MV-4-11 (cell line): ENCODE data around the gene SYNJ2BP.
A peak's percentile ranks its signal among the peaks of the same experiment; 100 is the strongest.
"Not testable (repeated sequence)": the region's sequence is repeated elsewhere in the genome, so short reads cannot be mapped to it uniquely, and the experiment has no call there.

Experiments
- DNase-seq: peaks from one replicate; lab custom pipeline; 2025; lab: John Stamatoyannopoulos, UW

The SYNJ2BP gene, protein sequence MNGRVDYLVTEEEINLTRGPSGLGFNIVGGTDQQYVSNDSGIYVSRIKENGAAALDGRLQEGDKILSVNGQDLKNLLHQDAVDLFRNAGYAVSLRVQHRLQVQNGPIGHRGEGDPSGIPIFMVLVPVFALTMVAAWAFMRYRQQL

DNA sequence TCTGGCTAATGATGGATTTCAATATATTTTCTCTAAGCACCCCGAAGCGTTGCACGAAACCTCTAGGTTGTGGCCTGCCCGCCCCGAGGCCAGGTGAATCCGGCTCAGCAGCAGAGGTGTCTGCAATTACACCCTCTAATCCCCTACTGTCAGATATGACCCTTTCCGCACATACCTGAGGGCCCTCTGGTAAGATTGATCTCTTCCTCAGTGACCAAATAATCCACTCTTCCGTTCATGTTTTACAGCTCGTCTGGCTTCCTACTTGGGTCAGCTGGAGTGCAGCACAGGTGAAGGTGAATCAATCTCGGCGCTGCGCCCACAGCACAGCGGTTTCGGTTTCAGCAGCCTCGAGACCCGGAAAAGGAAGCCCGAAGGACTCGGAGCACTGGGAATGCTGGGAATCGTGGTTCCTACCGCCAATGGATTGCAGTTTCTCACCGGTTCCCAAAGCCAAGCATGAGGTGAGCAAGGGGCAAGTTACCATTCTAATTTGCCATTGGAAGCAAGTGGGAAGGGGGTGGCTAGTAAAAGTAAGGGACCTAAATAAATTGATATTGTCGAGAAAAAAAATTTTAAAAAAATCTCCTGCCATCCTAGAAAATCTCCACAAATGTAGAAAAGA lies at the start of gene SYNJ2BP:
Gene SYNJ2BP, minus strand, starts transcription at position 366 of the 625 bp plus-strand sequence. Its CDS starts 127 bp downstream, at position 239.
- DNase-seq: no peak

- DNase-seq: peak; percentile 17
These were observed 37.8 kb upstream of the SYNJ2BP start for GRCh38 chr14:70454731-70455130.

GRCh38 chr14:70451874-70452273 lies 35.0 kb upstream of the SYNJ2BP start, which contains the start of gene ADAM21:
ADAM21 (plus strand) TSS chr14:70452174; CDS start chr14:70457500, 5,326 bp downstream.
- no peak for DNase-seq

DNA sequence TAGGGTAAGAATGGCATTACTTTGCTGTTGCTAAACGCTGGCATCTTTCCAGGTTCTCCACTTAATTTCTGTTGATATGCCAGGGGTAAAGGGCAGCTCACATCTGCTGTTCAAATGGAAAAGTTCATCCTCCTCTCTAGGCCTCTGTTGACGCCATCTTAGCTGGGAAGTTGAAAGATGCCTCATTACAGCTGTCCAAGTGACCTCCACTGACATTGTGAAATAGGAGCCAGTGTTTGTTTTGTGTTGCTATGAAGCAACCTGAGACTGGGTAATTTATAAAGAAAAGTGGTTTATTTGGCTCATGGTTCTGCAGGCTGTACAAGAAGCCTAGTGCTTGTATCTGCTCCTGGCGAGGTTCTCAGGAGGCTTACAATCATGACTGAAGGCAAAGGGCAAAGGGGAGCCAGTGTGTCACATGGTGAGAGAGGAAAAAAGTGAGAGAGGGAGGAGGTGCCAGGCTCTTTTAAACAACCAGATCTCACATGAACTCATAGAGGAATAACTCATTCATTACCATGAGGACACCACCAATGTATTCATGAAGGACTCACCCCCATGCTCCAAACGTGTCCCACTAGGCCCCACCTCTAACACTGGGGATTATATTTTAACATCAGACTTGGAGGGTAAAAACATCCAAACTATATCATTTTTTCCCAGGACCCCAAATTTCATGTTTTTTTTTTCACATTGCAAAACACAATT lies 31.9 kb upstream of the SYNJ2BP start:
- peak; percentile 70 for DNase-seq

GRCh38 chr14:70442750-70443149 lies 25.9 kb upstream of the SYNJ2BP start:
- peak; percentile 4 for DNase-seq

- DNase-seq: no peak
These were observed 24.8 kb upstream of the SYNJ2BP start for GRCh38 chr14:70441641-70442040.

DNA sequence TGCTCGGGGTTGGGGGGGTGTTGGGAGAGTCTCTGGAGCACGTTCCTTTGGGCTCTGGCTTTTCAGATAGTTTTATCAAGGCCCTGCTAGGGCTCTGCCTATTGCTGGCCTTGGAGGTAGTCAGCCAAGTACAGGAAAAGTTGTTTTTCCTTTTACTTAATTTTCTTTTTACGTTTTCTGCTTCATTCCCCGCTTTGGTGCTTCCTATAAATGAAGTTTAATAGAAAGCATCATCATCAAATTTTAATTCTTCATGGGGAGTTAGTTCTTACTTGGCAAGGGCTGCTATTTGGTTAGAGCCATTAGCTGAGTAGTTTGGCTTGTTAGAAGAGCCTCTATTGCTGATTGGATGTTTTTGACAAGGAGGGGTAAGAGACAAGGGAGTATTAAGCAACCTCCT lies 20.0 kb upstream of the SYNJ2BP start:
- DNase-seq: no peak

DNA sequence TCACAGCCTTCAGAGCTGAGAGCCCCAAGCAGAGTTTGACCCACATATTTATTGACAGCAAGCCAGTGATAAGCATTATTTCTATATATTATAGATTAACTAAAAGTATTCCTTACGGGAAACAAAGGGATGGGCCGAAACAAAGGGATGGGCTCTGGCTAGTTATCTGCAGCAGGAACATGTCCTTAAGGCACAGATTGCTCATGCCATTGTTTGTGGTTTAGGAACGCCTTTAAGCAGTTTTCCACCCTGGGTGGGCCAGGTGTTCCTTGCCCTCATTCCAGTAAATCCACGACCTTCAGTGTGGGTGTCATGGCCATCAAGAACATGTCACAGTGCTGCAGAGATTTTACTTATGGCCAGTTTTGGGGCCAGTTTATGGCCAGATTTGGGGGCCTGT lies 9.7 kb upstream of the SYNJ2BP start:
- DNase-seq: not testable (repeated sequence)

GRCh38 chr14:70425354-70425753 lies 8.5 kb upstream of the SYNJ2BP start:
- DNase-seq: no peak

DNA sequence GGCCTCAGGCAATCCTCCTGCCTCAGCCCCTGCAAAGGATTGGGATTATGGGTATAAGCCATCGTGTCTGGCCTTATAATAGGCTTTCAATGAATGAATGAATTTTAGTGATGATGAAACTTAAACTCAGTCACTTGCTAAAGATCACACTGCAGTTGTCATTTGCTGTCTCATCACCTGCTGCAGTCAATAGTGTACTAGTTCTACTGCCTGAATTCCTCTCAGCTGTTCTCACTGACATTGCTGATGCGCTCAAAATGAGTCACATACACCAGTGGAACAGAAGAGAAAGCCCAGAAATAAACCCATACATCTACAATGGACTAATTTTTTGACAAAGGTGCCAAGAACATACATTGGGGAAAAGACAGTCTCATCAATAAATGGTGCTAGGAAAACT lies 5.6 kb upstream of the SYNJ2BP start:
- no peak for DNase-seq

DNA sequence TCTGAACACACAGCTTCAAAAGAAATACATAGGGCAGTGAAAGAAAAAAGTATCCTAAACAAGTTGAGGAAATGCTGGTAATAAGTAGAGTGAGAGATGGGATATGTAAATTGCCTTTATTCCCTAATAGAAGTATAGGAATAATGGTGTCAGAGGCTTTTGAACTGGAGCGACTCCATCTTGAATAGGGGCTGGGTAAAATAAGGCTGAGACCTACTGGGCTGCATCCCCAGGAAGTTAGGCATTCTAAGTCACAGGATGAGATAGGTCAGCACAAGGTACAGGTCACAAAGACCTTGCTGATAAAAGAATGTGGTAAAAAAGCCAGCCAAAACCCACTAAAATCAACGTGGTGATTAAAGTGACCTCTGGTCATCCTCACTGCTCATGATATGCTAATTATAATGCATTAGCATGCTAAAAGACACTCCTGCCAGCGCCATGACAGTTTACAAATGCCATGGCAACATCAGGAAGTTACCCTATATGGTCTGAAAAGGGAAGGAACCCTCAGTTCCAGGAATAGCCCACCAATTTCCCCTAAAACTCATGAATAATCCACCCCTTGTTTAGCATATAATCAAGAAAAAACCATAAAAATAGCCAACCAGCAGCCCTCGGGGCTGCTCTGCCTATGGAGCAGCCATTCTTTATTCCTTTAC lies 2.5 kb upstream of the SYNJ2BP start:
- DNase-seq: not testable (repeated sequence)

- no peak for DNase-seq
These were observed 559 bp downstream of the SYNJ2BP start for GRCh38 chr14:70416338-70416724.

DNA sequence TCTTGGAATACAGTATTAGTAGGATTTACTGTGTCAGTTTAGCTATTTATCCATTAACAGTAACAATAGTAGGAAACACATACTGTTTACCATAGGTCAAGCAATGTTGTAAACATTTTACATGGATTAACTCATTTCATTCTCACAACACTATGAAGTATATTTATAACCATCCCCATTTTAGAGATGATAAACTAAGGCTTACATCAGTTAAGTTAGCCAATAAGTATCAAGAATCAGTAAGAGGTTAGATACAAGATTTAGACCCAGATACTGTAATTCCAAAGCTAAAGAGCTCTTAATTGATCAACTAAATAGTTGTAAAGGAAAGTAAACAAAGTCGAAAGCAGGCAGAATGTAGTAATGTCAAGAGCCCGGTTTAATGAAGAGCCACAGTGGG lies 1.1 kb downstream of the SYNJ2BP start:
- DNase-seq: no peak

DNA sequence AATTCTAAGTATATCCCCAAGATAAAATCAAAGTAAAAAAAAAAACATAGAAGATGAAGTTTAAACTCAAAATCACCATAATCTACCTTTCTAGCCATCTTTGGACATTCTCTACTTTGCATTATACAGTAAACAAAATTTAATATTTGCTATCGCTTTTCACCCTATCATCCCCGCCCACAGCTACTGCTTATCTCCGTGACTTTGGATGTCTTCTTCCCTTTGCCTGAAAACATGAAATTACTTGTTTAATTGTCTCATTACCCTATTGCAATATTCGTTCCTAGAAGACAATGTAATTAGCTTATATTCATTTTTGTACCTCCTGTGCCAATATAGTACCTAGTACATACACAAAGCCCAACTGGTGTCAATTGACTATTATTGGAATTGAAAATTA lies 9.3 kb downstream of the SYNJ2BP start:
- no peak for DNase-seq

GRCh38 chr14:70406216-70406615 lies 10.7 kb downstream of the SYNJ2BP start:
- not testable (repeated sequence) for DNase-seq

GRCh38 chr14:70403335-70403734 lies 13.6 kb downstream of the SYNJ2BP start:
- DNase-seq: not testable (repeated sequence)

DNA sequence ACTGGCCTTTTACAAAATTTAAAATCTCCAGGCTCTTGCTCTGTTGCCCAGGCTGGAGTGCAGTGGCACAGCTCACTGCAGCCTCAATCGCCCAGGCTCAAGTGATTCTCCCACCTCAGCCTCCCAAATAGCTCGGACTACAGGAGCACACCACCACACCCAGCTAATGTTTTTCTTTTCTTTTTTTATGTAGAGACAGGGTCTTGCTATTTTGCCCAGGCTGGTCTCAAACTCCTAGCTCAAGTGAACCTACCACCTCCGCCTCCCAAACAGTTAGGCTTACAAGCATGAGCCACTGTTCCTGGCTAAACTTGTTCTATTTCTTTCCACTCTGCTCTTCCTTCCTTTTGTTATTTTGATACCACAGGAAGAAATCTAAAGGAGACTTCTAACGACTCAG lies 15.2 kb downstream of the SYNJ2BP start:
- no peak for DNase-seq

DNA sequence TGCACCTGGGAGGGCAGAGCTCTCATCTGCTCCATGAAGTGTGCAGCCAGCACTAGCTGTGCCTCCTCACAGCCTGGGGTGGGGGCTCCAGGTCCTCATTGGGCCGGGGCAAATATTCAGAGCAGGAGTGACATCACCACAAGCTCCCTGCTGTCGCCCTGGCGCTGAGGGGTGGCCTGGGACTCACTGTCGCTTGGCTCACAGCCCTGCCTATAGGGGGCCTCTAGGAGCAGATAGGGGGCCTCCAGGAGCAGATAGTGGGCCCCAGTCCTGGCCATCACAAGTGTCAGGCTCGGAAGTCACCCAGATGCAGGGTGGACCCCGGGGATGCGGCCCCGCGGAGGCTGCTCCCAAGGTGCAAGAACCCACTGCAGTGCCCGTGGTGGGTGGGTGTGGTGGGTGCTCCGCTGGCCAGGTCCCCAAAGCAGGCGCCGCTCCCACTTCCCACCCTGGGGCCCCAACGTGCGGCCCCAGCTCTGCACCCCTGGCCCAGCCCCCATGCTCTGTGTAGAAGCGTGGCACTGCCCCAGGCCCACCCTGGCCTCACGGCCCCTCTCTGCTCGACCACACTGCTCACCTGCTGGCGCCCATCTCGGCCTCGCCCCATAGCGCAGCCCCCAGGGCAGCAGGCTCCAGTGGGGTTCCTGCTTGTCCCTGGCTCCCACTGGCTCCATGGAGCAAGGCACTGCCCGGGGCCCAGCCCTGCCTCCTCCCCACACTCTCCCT lies 18.0 kb downstream of the SYNJ2BP start:
- no peak for DNase-seq

DNA sequence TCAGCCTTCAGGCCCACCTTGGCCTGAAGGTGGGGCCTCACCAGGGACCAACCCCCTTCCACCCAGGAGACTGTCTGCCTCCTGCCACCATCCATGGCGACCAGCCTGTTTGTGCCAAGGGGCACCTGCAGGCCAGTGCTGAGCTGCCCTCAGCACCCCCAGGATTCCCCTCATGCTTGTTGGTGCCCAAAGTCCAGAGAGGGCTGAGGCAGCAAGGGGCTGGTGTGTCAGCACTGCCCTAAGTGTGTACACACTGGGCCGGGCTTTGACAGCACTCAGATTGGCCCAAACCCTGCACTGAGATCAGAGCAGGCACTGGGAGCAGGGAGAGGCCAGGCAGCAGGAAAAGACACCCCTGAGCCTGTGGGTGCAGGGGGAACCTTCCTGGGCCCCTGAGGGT lies 18.6 kb downstream of the SYNJ2BP start:
- no peak for DNase-seq

- DNase-seq: no peak
These were observed 19.1 kb downstream of the SYNJ2BP start for GRCh38 chr14:70397746-70398145.

DNA sequence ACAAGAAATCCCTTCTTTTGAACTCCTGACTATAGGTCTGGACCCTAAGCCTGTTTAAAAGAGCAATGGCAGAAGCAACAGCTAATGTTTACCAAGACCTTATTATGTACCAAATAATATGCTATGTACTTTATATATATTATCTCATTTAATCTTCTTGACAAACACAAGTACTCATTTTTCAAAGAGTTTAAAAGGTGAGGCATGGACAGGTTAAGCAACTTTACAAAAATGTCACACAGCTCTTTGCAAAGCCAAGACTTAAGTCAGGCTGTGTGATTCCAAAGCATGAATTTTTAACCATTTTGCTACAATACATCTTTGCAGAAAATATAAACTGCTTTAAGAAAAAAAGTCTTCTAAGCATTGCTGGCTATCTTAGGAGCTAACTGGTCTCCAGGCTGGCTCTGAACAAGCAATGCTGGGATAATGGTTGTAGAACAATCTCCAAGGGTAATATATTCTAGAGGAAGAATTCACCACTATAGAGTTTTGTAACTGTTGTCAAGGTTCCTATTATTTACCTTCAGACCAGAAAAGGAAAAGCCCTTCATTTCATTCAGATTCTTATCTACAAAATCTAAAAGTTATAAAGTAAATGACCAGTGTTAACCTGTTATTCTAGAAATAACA lies 22.1 kb downstream of the SYNJ2BP start:
- no peak for DNase-seq

- peak; percentile 15 for DNase-seq
These were observed 24.2 kb downstream of the SYNJ2BP start for GRCh38 chr14:70392676-70393075.
